Measurements from ENCODE around the gene TBX6.
"Not testable (repeated sequence)": the region's sequence is repeated elsewhere in the genome, so short reads cannot be mapped to it uniquely, and the experiment has no call there.

TBX6 gene

GRCh38 chr16:30065943-30066760 is 25.6 kb downstream of the TBX6 start:
- peak; percentile 64 for DNase-seq (ENCODE audit: low spot score)

- DNase-seq (ENCODE audit: low spot score), result peak; percentile 97
Observed at GRCh38 chr16:30065102-30065942, 26.4 kb downstream of the TBX6 start, which contains the start of gene ALDOA. ALDOA (plus strand) TSS chr16:30065760; CDS start chr16:30066898, 1,138 bp downstream.

- DNase-seq (ENCODE audit: low spot score), result no peak
Observed at GRCh38 chr16:30064729-30065101, 27.0 kb downstream of the TBX6 start.

- DNase-seq (ENCODE audit: low spot score), result peak; percentile 48
Observed at GRCh38 chr16:30063893-30064728, 27.6 kb downstream of the TBX6 start.

- no peak for DNase-seq (ENCODE audit: low spot score)
Observed at GRCh38 chr16:30063278-30063892, 28.3 kb downstream of the TBX6 start.

- no peak for DNase-seq (ENCODE audit: low spot score)
Observed at GRCh38 chr16:30060836-30061554, 30.7 kb downstream of the TBX6 start.

- no peak for DNase-seq (ENCODE audit: low spot score)
Observed at GRCh38 chr16:30060346-30060745, 31.4 kb downstream of the TBX6 start.

- DNase-seq (ENCODE audit: low spot score), result no peak
Observed at GRCh38 chr16:30054959-30055553, 36.7 kb downstream of the TBX6 start.

GRCh38 chr16:30054451-30054850 is 37.3 kb downstream of the TBX6 start:
- DNase-seq (ENCODE audit: low spot score), result no peak

- peak; percentile 69 for DNase-seq (ENCODE audit: low spot score)
Observed at GRCh38 chr16:30053376-30054015, 38.2 kb downstream of the TBX6 start.

GRCh38 chr16:30052671-30053372 is 38.9 kb downstream of the TBX6 start:
- DNase-seq (ENCODE audit: low spot score), result peak; percentile 98

GRCh38 chr16:30051518-30051917 is 40.2 kb downstream of the TBX6 start:
- peak; percentile 76 for DNase-seq (ENCODE audit: low spot score)

GRCh38 chr16:30049871-30050270 is 41.9 kb downstream of the TBX6 start:
- DNase-seq (ENCODE audit: low spot score), result no peak

GRCh38 chr16:30046588-30046987 is 45.1 kb downstream of the TBX6 start:
- no peak for DNase-seq (ENCODE audit: low spot score)

- no peak for DNase-seq (ENCODE audit: low spot score)
Observed at GRCh38 chr16:30046178-30046577, 45.5 kb downstream of the TBX6 start.

GRCh38 chr16:30041841-30042240 is 49.9 kb downstream of the TBX6 start:
- DNase-seq (ENCODE audit: low spot score), result peak; percentile 39

- DNase-seq (ENCODE audit: low spot score), result not testable (repeated sequence)
Observed at GRCh38 chr16:30040690-30041089, 51.0 kb downstream of the TBX6 start.

- DNase-seq (ENCODE audit: low spot score), result no peak
Observed at GRCh38 chr16:30040221-30040620, 51.5 kb downstream of the TBX6 start.

Data from AG20443 (cell line).